Measurements from ENCODE around the gene PCNX3. TPM values are rescaled to one million over a fixed set of nuclear protein-coding genes. Genes with fewer than 3 reads are reported as not detected.

The PCNX3 gene
- total RNA-seq (2014; rRNA removed; shearing (Covaris generic)) = 41.8 and 53.5 TPM in 2 replicates
- polyA plus RNA-seq (2015; cell fraction: cytosol; rRNA removed) = 40.2 and 40.5 TPM in 2 replicates
- 86.3 and 90.7 TPM in 2 replicates for polyA plus RNA-seq (2015; cell fraction: nucleus; rRNA removed)

DNA sequence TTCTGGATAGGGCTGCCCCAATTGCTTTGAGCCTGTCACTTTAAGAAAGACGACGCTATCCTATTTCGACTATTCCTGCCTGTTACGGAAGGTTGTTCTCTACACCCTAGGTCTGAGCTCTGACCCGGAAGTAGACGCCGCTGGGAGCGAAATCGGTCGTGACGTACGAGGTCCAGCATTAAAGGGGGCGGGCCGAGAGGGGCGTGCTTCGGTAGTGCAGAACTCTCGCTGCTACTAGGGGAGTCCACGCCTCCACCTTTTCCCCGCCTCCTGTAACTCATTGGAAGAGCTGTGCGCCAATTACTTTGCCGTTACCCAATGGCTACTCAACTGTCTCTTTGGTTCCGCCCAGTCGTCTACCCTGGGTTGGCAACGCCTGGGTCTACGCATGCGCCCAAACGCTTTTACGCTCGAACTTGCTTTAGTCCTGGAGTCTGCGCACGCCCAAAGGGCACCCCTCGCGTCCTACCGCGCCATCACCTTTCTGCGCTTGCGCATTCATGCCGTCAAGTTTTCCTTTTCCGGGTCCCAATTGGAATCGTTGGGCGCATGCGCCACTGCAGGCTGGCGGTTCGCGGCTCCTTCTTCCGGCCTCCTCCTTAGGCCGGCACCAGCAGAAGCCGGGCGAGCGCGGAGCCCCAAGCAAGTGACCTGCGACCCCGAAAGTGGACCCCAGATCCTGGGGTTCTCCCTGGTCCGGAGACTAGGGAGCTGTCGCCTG is at the start of gene PCNX3:
PCNX3 (plus strand) TSS at position 548 of the 721 bp plus-strand sequence. CDS start 536 bp downstream, outside the sequence.
- peak; percentile 100 for DNase-seq (ENCODE audit: low read depth)

GRCh38 chr11:65569164-65569972 is 46.2 kb upstream of the PCNX3 start:
- no peak for DNase-seq (ENCODE audit: low read depth)

GRCh38 chr11:65569973-65570918 is 45.3 kb upstream of the PCNX3 start, which contains the start of gene ZNRD2:
ZNRD2 (plus strand) TSS chr11:65570477; CDS start chr11:65570492, 15 bp downstream.
- peak; percentile 99 for DNase-seq (ENCODE audit: low read depth)

- no peak for DNase-seq (ENCODE audit: low read depth)
These were observed 44.2 kb upstream of the PCNX3 start for GRCh38 chr11:65571420-65571819.

DNA sequence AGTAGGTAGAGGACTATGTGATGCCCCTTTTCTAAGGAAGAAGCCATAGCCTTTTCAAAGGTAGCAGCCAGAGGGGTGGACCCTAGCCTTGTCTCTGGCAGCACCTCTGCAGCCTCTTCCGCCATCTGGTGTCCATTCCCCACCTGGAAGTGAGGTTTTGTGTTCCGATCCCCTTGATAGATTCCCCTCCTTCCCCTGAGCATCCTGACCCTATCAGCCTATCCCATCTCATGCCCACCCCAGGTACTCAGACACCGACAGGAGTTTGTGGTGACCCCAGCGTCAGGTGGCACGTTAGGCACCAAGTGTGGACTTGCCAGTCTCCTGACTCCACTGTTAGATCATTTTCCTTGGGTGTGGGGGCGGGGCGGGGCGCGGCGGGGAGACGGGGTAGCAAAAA is 43.6 kb upstream of the PCNX3 start:
- peak; percentile 59 for DNase-seq (ENCODE audit: low read depth)

DNA sequence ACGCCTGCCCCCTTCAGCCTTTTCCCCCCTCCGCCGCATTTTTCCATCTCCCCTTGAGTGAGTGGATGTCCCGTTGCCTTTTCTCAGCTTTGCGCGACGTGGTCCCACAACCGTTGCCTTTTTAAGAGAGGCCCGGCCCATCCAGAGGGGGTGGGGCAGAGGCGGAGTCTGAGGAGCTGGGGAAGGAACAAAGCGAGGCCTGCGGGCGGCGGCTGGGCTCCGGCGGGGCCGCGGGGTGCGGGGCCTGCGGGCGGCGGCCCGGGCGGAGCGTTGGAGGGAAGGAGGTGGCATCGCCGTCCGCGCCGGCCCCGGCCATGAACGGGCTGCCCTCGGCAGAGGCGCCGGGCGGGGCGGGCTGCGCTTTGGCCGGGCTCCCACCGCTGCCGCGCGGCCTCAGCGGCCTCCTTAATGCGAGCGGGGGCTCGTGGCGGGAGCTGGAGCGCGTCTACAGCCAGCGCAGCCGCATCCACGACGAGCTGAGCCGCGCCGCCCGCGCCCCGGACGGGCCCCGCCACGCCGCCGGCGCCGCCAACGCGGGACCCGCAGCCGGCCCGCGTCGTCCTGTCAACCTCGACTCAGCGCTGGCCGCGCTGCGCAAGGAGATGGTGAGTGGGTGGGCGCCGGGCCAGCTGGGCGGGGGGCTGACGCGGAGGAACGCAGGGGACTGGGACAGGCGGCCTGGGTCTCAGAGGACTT is 43.1 kb upstream of the PCNX3 start, which contains the start of gene FAM89B:
FAM89B (plus strand) TSS at position 183 of the 696 bp plus-strand sequence; CDS start at position 315, 132 bp downstream.
- peak; percentile 66 for DNase-seq (ENCODE audit: low read depth)

- DNase-seq (ENCODE audit: low read depth) = no peak
These were observed 42.0 kb upstream of the PCNX3 start for GRCh38 chr11:65573391-65574079.

- peak; percentile 96 for DNase-seq (ENCODE audit: low read depth)
These were observed 41.3 kb upstream of the PCNX3 start for GRCh38 chr11:65574109-65574810.

DNA sequence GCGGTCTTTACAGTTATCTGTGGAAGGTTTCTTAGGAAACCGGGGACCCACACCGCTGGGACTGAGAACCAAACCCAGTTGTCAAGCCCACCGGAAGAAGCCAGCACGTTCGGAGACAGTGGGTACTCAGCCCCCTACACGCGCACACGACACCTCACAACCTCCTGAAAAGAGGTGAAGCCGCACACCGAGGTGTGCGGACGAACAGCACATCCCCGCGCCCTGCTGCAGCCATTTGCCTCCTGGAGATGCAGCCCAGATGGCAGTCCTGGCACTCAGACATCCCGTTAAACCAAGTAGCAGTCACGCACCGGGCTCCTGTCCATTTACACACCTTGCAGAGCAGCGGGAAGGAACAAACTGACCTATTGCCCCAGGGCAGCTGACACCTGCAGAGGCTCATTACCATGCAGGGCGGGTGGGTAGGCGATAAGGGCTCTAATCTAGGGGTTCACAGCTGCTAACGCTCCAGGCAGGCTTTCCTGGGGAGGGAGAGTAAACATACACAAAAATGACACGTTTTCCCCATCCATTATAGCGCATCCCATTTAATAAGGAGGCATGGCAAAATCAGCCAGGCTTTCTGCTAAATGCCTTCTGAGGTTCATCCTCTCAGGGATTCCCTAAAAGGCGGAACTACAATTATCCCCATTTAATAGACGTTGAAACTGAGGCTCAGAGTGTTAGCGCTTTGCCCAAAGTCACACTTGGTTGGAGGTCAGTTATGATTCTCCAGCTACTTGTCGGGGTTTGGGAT is 40.6 kb upstream of the PCNX3 start:
- DNase-seq (ENCODE audit: low read depth) = no peak

DNA sequence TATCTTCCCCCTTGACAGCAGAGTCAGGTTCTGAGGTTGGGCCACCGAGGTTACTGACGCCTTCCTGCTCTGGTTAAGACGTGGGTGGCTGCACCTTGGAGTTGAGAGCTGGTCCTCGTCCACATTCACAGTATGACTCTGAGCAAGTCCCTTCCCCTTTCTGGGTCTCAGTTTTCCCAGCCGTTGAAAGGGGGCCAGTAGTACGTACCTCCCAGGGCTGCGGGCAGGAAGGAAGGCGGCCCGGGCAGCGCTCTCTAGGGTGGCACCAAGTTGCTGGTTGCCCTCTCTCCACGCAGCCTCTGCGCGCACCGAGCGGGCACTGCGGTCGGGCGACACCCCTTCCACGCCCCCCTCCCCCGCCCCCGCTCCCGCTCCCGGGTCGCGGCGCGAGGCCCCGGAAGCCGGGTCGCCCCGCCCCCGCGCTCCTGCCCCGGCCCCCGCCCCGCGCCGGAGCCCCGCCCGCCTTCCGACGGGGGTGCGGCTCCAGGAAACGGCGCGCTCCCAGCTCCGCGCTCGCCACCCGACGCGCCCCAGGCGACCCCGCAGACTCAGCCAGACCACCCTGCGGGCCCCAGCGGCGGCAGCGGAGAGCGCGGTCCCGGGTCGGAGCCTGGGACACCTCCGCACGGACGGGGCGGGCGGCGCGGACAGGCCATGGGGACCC is 39.9 kb upstream of the PCNX3 start, which contains the start of gene EHBP1L1:
EHBP1L1 (plus strand) TSS at position 486 of the 664 bp plus-strand sequence. CDS start 250 bp downstream, outside the sequence.
- DNase-seq (ENCODE audit: low read depth) = peak; percentile 52

- no peak for DNase-seq (ENCODE audit: low read depth)
These were observed 39.2 kb upstream of the PCNX3 start for GRCh38 chr11:65576232-65576866.

DNA sequence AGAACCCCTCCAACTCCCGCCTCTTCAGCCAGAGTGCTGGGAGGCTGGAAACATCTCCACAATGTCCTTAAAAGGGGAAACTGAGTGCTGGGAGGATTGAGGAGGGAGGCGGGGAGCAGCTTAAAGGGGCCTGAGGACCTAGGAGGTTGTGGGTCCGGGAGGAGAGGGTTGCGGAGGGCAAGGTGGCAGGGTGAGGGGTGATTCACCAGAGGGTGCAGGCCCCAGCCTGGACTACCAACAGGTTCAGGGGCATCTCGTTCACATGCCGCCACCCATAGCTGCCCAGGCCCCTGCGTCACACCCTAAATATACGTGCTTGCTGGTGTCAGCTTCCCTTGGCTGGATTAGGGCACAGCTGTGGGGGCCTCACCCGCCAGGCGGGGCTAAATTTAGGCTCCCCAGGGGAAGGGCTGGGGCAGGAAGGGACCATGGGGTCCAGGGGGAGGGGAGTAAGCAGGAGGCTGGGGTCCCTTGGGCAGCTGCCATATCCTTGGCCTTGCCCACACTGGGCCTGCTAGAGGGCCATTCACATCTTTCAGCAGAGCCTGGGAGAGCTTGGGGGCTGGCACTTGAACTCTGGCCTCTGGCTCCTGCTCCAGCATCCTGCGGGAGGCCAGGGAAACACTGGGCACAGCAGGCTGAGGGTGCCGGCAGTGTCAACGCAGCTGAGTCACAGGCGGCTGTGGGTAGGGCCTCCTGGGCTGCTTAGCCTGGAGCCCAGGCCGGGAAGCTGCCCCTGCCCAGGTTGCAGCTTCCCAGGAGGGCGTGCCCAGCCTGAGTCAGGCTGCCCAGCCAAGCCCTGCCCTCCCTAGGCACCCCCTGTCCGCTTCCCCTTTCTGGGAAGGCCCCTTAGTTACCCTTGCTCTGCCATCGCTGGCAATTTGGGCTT is 38.5 kb upstream of the PCNX3 start:
- DNase-seq (ENCODE audit: low read depth) = peak; percentile 93

DNA sequence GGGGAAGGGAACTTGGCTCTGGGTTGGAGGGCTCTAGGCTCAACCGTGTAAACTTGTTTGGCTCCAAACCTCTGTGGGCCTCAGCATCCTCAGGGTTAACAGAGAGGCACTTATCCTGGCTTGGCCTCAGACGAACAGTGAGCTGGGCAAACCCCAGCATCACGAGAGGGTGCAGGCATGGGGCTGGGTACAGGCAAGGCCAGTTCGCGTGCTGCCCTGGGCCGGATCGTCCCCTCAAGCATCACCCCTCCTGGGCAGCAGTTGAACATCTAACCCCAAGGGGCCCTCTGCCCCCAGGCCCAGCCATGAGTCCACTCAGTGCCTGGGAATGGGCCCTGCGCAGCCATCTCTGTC is 37.8 kb upstream of the PCNX3 start:
- no peak for DNase-seq (ENCODE audit: low read depth)

DNA sequence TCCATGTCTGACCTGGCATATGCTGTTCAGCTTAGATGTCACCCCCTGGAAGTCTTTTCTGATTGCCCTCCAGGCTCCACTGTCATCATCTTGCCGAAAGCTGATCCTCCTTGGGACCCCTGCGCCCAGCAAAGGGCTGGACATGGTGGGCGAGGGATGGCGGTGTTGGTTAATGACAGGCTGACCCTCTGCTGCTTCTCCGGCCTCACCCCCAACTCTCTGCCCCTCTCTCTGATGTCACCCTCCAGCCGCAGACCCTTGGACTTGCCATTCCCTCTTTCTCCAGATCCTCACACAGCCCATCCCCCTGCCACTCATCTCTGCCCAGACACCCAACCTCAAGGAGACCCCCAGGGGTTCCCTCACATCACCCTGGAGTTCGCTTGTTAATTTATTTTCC is 37.4 kb upstream of the PCNX3 start:
- DNase-seq (ENCODE audit: low read depth) = no peak

- DNase-seq (ENCODE audit: low read depth) = no peak
These were observed 36.9 kb upstream of the PCNX3 start for GRCh38 chr11:65578667-65579066.

DNA sequence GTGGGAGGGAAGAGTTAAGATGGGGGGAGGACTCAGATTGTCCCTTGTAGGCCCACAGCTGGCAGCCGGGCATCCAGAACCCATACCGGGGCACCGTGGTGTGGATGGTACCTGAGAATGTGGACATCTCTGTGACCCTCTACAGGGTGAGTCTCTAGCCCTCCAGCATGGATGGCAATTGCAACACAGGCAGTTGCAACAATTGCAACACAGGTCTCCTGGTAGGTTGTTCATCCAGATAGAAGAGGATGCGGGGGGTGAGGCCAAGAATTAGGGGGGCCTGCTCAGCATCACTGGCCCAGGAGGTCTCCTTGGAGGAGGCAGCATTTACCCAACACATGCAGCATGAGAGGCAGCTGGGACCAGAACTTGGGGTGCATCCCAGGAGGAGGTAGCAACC is 36.3 kb upstream of the PCNX3 start:
- DNase-seq (ENCODE audit: low read depth) = no peak

Measured in HT1080 (cell line).